Tibial nerve (tissue), 4 donors: ENCODE results near the gene ASTN1.

Source experiments
- CTCF ChIP-seq, 5 experiments: fragments of 200-600 bp in 3 of 5; fragments of 450-650 bp in 2 of 5; sonication (generic) in 3 of 5; IDR thresholded peaks; one replicate each; pipeline ENCODE4 v1.5.1; 2016 to 2019; ENCODE audit warnings: antibody characterized with exemption in 5 of 5, mild to moderate bottlenecking in 3 of 5, moderate library complexity in 2 of 5
- EP300 ChIP-seq, 2 donors: sonication (generic); formaldehyde crosslinking; IDR thresholded peaks; one replicate each; pipeline ENCODE4 v1.6.1; 2017; ENCODE audit warnings: antibody characterized with exemption in 2 of 2, mild to moderate bottlenecking in 1 of 2

- TF ChIP-seq CTCF (IDR thresholded peaks at IDR 0.05) (no peak), EP300 (IDR thresholded peaks at IDR 0.05) (no peak)
Measured at GRCh38 chr1:176961678-176962077, 202.8 kb downstream of the ASTN1 start.
